Left ventricle myocardium inferior (tissue), 1 donor: ENCODE measurements around the gene SAMD7. TPM values are rescaled to one million over a fixed set of nuclear protein-coding genes. Genes with fewer than 3 reads are reported as not detected.

Experiments
- DNase-seq: peaks from one replicate; pipeline ENCODE4 v3.0.0-alpha.2; 2020
- H3K27ac ChIP-seq: fragments of 200-600 bp; replicated peaks from 2 replicates; pipeline ENCODE4 v1.8.0; 2021
- H3K27me3 ChIP-seq: fragments of 200-600 bp; 2 replicates; pipeline ENCODE4 v1.8.0; 2021; ENCODE audit warnings: low read depth
- H3K36me3 ChIP-seq: fragments of 200-600 bp; 2 replicates; pipeline ENCODE4 v1.8.0; 2021
- H3K4me1 ChIP-seq: fragments of 200-600 bp; 2 replicates; pipeline ENCODE4 v1.8.0; 2021
- H3K4me3 ChIP-seq: fragments of 200-600 bp; 2 replicates; pipeline ENCODE4 v1.8.0; 2021; ENCODE audit warnings: mild to moderate bottlenecking, moderate library complexity
- H3K9me3 ChIP-seq: fragments of 200-600 bp; replicated peaks from 2 replicates; pipeline ENCODE4 v1.8.0; 2021
- intact Hi-C: fragments of 100-400 bp; cut with micrococcal nuclease; formaldehyde crosslinking; loops from one replicate; pipeline ENCODE4 v1.11.0; 2022
- long read RNA-seq: library from polyadenylated mRNA; unstranded; transcript quantifications from one replicate; pipeline ENCODE4 v2.0.0, GENCODE V29; 2021
- total RNA-seq: library from RNA; stranded (reverse); fragmentation: NEBNext Ultra II Directional; extraction: Animal tissue kit (Norgen Biotek cat#: 25700); gene quantifications from one replicate; pipeline ENCODE4 v1.2.1, GENCODE V29; 2021
- TF ChIP-seq, protein P1 (sequence below): fragments of 200-600 bp; IDR thresholded peaks from 2 replicates; pipeline ENCODE4 v1.8.0; 2021; ENCODE audit warnings: antibody characterized with exemption, mild to moderate bottlenecking, borderline replicate concordance
- donor health status: DM: no; HTN: yes; CAD: no; lungs with severe emphysema.

SAMD7 gene, protein sequence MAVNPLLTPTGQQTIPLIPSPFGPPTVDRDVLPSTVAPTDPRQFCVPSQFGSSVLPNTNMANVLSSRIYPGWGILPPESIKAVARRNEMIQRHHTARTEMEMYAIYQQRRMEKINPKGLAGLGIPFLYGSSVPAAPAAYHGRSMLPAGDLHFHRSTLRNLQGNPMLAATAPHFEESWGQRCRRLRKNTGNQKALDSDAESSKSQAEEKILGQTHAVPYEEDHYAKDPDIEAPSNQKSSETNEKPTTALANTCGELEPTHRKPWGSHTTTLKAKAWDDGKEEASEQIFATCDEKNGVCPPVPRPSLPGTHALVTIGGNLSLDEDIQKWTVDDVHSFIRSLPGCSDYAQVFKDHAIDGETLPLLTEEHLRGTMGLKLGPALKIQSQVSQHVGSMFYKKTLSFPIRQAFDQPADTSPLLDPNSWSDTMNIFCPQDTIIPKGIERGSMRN
- total RNA-seq, result not detected
- long read RNA-seq, result 0 reads

DNA sequence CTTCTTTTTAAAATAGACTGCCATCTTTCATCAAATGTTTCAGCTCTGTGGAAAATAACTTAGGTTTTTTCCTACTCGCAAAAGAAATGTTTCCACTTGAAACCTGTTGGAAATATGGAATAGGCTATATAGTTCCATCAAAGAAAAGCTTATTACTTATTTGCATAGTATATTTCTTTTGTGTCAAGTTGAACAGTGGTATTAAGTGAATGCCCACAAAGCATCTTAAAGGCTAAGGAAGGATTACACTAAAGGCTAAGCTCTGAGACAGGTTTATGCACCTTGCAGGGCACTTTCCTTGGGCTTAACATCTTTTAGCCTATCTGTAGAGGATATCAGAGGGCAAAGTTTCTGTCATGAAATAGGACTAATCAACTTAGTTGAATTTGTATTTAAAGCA lies at the start of gene SAMD7:
Gene SAMD7, plus strand, starts transcription at position 301 of the 400 bp plus-strand sequence. CDS start 7,927 bp downstream, outside the sequence.
- intact Hi-C loops, result no loop called here
- no peak for DNase-seq
- TF ChIP-seq, protein P1, sequence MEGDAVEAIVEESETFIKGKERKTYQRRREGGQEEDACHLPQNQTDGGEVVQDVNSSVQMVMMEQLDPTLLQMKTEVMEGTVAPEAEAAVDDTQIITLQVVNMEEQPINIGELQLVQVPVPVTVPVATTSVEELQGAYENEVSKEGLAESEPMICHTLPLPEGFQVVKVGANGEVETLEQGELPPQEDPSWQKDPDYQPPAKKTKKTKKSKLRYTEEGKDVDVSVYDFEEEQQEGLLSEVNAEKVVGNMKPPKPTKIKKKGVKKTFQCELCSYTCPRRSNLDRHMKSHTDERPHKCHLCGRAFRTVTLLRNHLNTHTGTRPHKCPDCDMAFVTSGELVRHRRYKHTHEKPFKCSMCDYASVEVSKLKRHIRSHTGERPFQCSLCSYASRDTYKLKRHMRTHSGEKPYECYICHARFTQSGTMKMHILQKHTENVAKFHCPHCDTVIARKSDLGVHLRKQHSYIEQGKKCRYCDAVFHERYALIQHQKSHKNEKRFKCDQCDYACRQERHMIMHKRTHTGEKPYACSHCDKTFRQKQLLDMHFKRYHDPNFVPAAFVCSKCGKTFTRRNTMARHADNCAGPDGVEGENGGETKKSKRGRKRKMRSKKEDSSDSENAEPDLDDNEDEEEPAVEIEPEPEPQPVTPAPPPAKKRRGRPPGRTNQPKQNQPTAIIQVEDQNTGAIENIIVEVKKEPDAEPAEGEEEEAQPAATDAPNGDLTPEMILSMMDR, result no peak
- Histone ChIP-seq H3K4me1 (peaks cover 17% of the 10 kb centered on the region), H3K4me3 (no peak within 1 kb of the TSS), H3K27me3 (no peaks in the 10 kb centered on the region), H3K36me3 (no peaks in the 10 kb centered on the region), H3K9me3 (no peaks in the 10 kb centered on the region), H3K27ac (no peak within 1 kb of the TSS)

DNA sequence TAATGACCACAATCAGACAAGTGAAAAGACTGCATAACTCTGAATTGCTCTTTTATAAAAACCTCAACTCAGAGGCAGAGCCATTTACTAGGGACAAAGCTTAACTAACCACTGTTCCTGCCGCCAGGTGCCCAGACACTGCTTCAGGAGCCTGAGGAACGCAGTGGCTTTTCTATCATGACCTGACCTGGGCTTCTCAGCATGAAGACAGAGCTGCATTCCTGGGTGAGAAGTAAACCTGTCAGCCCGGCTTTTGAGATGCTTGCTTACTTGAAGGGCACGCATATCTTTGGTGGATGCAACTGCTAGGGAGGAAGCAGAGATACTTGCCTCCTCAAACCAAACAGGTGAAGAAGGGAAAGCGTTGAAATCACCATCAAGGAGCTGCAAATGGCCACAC lies 49.5 kb upstream of the SAMD7 start:
- intact Hi-C loops, result loop anchor here (10.0 kb wide), 1 partner anchor 163 kb away; no protein-coding TSS in a partner anchor
- DNase-seq, result no peak
- Histone ChIP-seq H3K27ac (no peak overlapping the region), H3K36me3 (no peaks in the 10 kb centered on the region), H3K27me3 (peaks cover 15% of the 10 kb centered on the region), H3K4me3 (no peak overlapping the region), H3K4me1 (peaks cover 5% of the 10 kb centered on the region), H3K9me3 (no peaks in the 10 kb centered on the region)
- TF ChIP-seq, protein P1, result no peak

DNA sequence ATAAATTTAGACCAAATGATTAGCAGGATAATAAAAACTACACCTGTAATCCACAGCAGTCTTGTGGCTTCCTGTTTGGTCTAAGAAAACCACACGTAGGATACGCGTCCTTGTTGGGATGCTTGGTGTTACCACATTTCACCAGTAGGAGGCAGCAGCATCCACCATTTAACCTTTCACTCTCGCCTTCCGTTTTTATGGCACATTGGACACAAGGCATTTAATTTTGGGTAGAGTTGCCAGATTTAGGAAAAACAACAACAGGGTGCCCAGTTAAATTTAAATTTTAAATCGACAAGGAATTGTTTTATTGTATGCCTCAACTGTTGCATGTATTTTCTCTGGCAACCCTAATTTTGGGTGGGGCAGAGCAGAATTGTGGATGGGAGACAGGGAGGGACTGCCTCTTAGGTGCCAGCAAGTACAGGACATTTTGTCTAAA lies 47.9 kb upstream of the SAMD7 start:
- Histone ChIP-seq H3K27me3 (peaks cover 7% of the 10 kb centered on the region), H3K4me3 (no peak overlapping the region), H3K9me3 (no peaks in the 10 kb centered on the region), H3K36me3 (no peaks in the 10 kb centered on the region), H3K27ac (no peak overlapping the region), H3K4me1 (peaks cover 5% of the 10 kb centered on the region)
- DNase-seq, result peak; percentile 33
- TF ChIP-seq, protein P1, result peak; percentile 93
- intact Hi-C loops, result loop anchor here (10.0 kb wide), 1 partner anchor 161 kb away; no protein-coding TSS in a partner anchor

DNA sequence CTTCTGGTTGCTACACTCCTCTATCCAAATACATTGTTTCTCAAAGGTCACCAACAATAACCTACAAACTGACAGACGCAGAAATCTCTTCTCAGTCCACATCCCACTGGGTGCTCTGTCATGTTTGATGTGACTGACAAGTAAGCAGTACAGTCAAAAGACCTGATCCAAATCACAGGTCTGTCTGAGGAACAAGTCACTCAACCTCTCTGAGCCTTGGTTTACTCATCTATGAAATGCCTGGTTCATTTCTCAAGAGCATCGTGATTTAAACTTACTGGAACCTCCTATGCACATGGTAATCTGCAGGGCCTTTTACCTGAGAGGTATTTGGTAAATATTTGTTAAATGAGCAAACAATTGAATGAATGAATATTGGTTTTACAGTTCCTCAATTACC lies 47.1 kb upstream of the SAMD7 start:
- TF ChIP-seq, protein P1, result no peak

DNA sequence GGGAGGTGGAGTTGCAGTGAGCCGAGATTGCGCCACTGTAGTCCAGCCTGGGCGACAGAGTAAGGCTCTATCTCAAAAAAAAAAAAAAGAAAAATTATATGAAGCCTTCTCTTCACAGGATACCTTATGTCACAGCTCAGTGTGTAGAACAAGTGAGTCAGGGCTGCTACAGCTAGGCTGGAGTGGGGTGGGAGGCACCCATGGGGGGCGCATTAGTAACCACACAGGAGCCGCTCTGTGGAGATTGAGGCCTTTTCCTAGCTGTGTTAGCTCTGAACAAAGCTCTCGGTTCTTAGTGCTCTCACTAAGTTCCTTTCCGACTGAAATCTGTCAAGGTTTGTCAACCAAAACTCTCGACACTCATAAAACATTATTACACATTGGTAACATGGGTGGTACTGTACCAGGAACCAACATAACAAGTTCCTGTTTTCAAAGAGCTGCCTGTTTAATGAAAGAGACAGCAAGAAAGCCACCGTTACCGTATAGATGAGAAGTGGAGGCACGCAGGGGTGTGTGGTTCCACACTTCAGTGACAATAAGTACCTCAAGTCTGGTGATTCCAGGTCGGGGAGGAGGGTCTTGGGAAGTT lies 46.1 kb upstream of the SAMD7 start:
- H3K27ac ChIP-seq, result no peak overlapping the region
- peaks cover 5% of the 10 kb centered on the region for H3K27me3 ChIP-seq
- intact Hi-C loops, result loop anchor here (10.0 kb wide), 1 partner anchor 160 kb away; no protein-coding TSS in a partner anchor
- no peak for DNase-seq
- H3K4me1 ChIP-seq, result peaks cover 5% of the 10 kb centered on the region
- no peaks in the 10 kb centered on the region for H3K36me3 ChIP-seq
- TF ChIP-seq, protein P1, result no peak
- H3K9me3 ChIP-seq, result no peaks in the 10 kb centered on the region
- no peak overlapping the region for H3K4me3 ChIP-seq

More for the DNA sequence above, 47.1 kb upstream of the SAMD7 start:
- no peaks in the 10 kb centered on the region for H3K9me3 ChIP-seq
- H3K36me3 ChIP-seq, result no peaks in the 10 kb centered on the region
- H3K4me1 ChIP-seq, result peaks cover 5% of the 10 kb centered on the region
- H3K27me3 ChIP-seq, result peaks cover 5% of the 10 kb centered on the region
- no peak overlapping the region for H3K27ac ChIP-seq
- no peak for DNase-seq
- no peak overlapping the region for H3K4me3 ChIP-seq
- intact Hi-C loops, result loop anchor here (10.0 kb wide), 1 partner anchor 161 kb away; no protein-coding TSS in a partner anchor
